CD14-positive monocyte (primary cell): ENCODE results near the gene IL17D. TPM values are rescaled to one million over a fixed set of nuclear protein-coding genes. Genes with fewer than 3 reads are reported as not detected.
"Not testable (repeated sequence)": the region's sequence is repeated elsewhere in the genome, so short reads cannot be mapped to it uniquely, and the experiment has no call there.

Experiments
- DNase-seq, 3 donors: peaks; one replicate each; pipeline ENCODE4 v3.0.0-alpha.2; 2011 to 2022
- H2AFZ ChIP-seq: 2 replicates; pipeline ENCODE4 v1.6.0; 2012; ENCODE audit warnings: mild to moderate bottlenecking, low read depth, low read length, inconsistent platforms; ENCODE audit not compliant: insufficient read depth, poor library complexity, severe bottlenecking
- H3K27ac ChIP-seq, 2 donors: 1 replicate in 1 of 2; 2 replicates in 1 of 2; pipeline ENCODE4 v1.5.1; 2012 to 2013; ENCODE audit warnings: low read length in 2 of 2, control low read depth in 1 of 2, inconsistent platforms in 1 of 2, low read depth in 1 of 2, mild to moderate bottlenecking in 1 of 2
- H3K27me3 ChIP-seq, 2 donors: one replicate each; pipeline versions ENCODE4 v1.6.0 to v1.6.1; 2011 to 2013; ENCODE audit warnings: low read length in 2 of 2; ENCODE audit not compliant: control insufficient read depth in 2 of 2, insufficient read depth in 2 of 2
- H3K36me3 ChIP-seq, 2 donors: replicated peaks in 1 of 2; 1 replicate in 1 of 2; 2 replicates in 1 of 2; pipeline versions ENCODE4 v1.5.1 to v1.6.1; 2012 to 2013; ENCODE audit warnings: low read length in 2 of 2, control low read depth in 1 of 2, inconsistent platforms in 1 of 2, mild to moderate bottlenecking in 1 of 2; ENCODE audit not compliant: insufficient read depth in 2 of 2, control insufficient read depth in 1 of 2
- H3K4me1 ChIP-seq, 2 donors: 1 replicate in 1 of 2; 2 replicates in 1 of 2; pipeline versions ENCODE4 v1.5.1 to v1.6.1; 2012 to 2013; ENCODE audit warnings: low read length in 2 of 2, control low read depth in 1 of 2, inconsistent platforms in 1 of 2, mild to moderate bottlenecking in 1 of 2, moderate library complexity in 1 of 2; ENCODE audit not compliant: insufficient read depth in 2 of 2, control insufficient read depth in 1 of 2
- H3K4me2 ChIP-seq: replicated peaks from 2 replicates; pipeline ENCODE3; 2012; ENCODE audit warnings: low read length, moderate library complexity, mild to moderate bottlenecking; ENCODE audit not compliant: poor library complexity, severe bottlenecking; ENCODE audit errors: extremely low read depth
- H3K4me3 ChIP-seq, 3 experiments: fragments of 200-600 bp in 1 of 3; sonication (generic) in 1 of 3; replicated peaks in 1 of 3; 1 replicate in 2 of 3; 2 replicates in 1 of 3; pipeline ENCODE4 v1.5.1; 2011 to 2013; ENCODE audit warnings: low read length in 3 of 3, mild to moderate bottlenecking in 3 of 3, control low read depth in 2 of 3, low read depth in 2 of 3, inconsistent platforms in 1 of 3, moderate library complexity in 1 of 3
- H3K79me2 ChIP-seq: 2 replicates; pipeline ENCODE4 v1.6.0; 2012; ENCODE audit warnings: mild to moderate bottlenecking, control low read depth, inconsistent platforms, low read length, moderate library complexity; ENCODE audit not compliant: insufficient read depth
- H3K9ac ChIP-seq: 2 replicates; pipeline ENCODE4 v1.6.0; 2017; ENCODE audit warnings: low read length, mild to moderate bottlenecking; ENCODE audit not compliant: insufficient read depth, poor library complexity, severe bottlenecking
- H3K9me3 ChIP-seq, 2 donors: replicated peaks in 1 of 2; 1 replicate in 1 of 2; 2 replicates in 1 of 2; pipeline versions ENCODE4 v1.5.1 to v1.6.1; 2012 to 2013; ENCODE audit warnings: low read length in 2 of 2, control low read depth in 1 of 2; ENCODE audit not compliant: control insufficient read depth in 1 of 2, insufficient read depth in 1 of 2
- H4K20me1 ChIP-seq: 2 replicates; pipeline ENCODE4 v1.6.0; 2012; ENCODE audit warnings: mild to moderate bottlenecking, low read length, control low read depth, moderate library complexity; ENCODE audit not compliant: insufficient read depth
- H3K27ac Mint-ChIP-seq, 7 donors: one replicate each; pipeline ENCODE4 v1.8.0; 2020; ENCODE audit warnings: mild to moderate bottlenecking in 7 of 7, mixed read lengths in 7 of 7, moderate library complexity in 6 of 7, inconsistent platforms in 2 of 7
- H3K27me3 Mint-ChIP-seq, 3 donors: one replicate each; pipeline ENCODE4 v1.8.0; 2021 to 2022; ENCODE audit warnings: low read depth in 3 of 3, mild to moderate bottlenecking in 3 of 3, mixed read lengths in 3 of 3, moderate library complexity in 3 of 3, inconsistent platforms in 1 of 3
- H3K36me3 Mint-ChIP-seq, 2 donors: one replicate each; pipeline ENCODE4 v1.8.0; 2020; ENCODE audit warnings: mixed read lengths in 2 of 2, inconsistent platforms in 1 of 2, mild to moderate bottlenecking in 1 of 2
- H3K4me1 Mint-ChIP-seq: one replicate; pipeline ENCODE4 v1.8.0; 2020; ENCODE audit warnings: mild to moderate bottlenecking, mixed read lengths
- H3K4me3 Mint-ChIP-seq, 2 donors: one replicate each; pipeline ENCODE4 v1.8.0; 2020; ENCODE audit warnings: mild to moderate bottlenecking in 2 of 2, mixed read lengths in 2 of 2, moderate library complexity in 1 of 2
- H3K9me3 Mint-ChIP-seq, 7 donors: one replicate each; pipeline ENCODE4 v1.8.0; 2020 to 2022; ENCODE audit warnings: mixed read lengths in 7 of 7, mild to moderate bottlenecking in 6 of 7, moderate library complexity in 6 of 7, inconsistent platforms in 2 of 7
- WGBS: methylation state at CpG from one replicate; pipeline ENCODE4 v1.1.5; 2013; ENCODE audit warnings: missing lambda C conversion rate; ENCODE audit not compliant: insufficient coverage; 5-methylcytosine and 5-hydroxymethylcytosine counted together
- intact Hi-C, 2 donors: fragments of 100-400 bp; cut with micrococcal nuclease; formaldehyde crosslinking; loops; one replicate each; pipeline versions ENCODE4 v1.15.0 to v1.15.1; 2023
- polyA plus RNA-seq, 3 donors: library from polyadenylated mRNA; depleted of rRNA in 1 of 3; unstranded in 2 of 3; stranded (reverse) in 1 of 3; fragments of 300-500 nt in 2 of 3; fragments of >200 nt in 1 of 3; fragmentation: Illumina TruSeq in 2 of 3; gene quantifications; 1 replicate in 2 of 3; 2 replicates in 1 of 3; pipeline ENCODE4 v1.2.3, GENCODE V29; 2012 to 2021
- TF ChIP-seq, protein P1 (sequence below): fragments of 200-600 bp; IDR thresholded peaks from one replicate; pipeline ENCODE4 v1.8.0; 2022; ENCODE audit warnings: antibody characterized with exemption, mild to moderate bottlenecking

Gene IL17D
- polyA plus RNA-seq, 3 donors, result not detected

GRCh38 chr13:20676213-20676612, 27.3 kb upstream of the IL17D start:
- no peak for DNase-seq
- Mint-ChIP-seq H3K4me1 (peaks cover 2% of the 10 kb centered on the region), H3K36me3 (peaks cover 11 to 12% of the 10 kb centered on the region in 2 donors), H3K4me3 (no peak overlapping the region), H3K27ac (no peak overlapping the region), H3K27me3 (no peaks in the 10 kb centered on the region), H3K9me3 (no peaks in the 10 kb centered on the region)
- Histone ChIP-seq H4K20me1 (no peaks in the 10 kb centered on the region), H3K4me2 (no peak overlapping the region), H3K9me3 (no peaks in the 10 kb centered on the region), H3K27ac (no peak overlapping the region), H3K79me2 (no peaks in the 10 kb centered on the region), H3K36me3 (no peaks in the 10 kb centered on the region), H3K4me1 (no peaks in the 10 kb centered on the region), H3K9ac (no peak overlapping the region), H3K4me3 (no peak overlapping the region), H2AFZ (no peak overlapping the region), H3K27me3 (no peaks in the 10 kb centered on the region)
- WGBS, result no CpG with 5 or more reads among the region's 2 CpGs
- intact Hi-C loops, result no loop called here
- TF ChIP-seq, protein P1, sequence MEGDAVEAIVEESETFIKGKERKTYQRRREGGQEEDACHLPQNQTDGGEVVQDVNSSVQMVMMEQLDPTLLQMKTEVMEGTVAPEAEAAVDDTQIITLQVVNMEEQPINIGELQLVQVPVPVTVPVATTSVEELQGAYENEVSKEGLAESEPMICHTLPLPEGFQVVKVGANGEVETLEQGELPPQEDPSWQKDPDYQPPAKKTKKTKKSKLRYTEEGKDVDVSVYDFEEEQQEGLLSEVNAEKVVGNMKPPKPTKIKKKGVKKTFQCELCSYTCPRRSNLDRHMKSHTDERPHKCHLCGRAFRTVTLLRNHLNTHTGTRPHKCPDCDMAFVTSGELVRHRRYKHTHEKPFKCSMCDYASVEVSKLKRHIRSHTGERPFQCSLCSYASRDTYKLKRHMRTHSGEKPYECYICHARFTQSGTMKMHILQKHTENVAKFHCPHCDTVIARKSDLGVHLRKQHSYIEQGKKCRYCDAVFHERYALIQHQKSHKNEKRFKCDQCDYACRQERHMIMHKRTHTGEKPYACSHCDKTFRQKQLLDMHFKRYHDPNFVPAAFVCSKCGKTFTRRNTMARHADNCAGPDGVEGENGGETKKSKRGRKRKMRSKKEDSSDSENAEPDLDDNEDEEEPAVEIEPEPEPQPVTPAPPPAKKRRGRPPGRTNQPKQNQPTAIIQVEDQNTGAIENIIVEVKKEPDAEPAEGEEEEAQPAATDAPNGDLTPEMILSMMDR, result no peak

DNA sequence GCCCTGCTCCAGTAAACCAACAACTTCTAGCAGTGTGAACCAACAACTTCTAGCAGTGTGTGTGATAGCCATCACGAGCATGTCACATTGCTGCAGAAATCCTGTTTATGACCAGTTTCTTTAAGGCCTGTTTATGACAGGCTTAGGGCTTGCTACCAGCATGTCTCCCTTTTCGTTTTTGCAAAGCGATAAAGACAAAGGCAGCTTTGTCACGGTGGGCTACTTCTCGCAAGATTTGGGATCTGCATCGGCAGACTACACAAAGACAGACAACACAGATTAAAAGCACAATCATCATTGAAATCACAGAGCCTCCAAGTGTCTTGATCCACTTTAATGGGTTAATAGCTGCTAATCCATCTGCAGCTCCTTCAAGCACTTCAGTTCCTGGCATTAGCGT, 24.9 kb upstream of the IL17D start:
- H3K4me3 ChIP-seq, H3K27me3 Mint-ChIP-seq, H3K9me3 Mint-ChIP-seq, H3K36me3 ChIP-seq, H3K9me3 ChIP-seq, intact Hi-C loops, H3K9ac ChIP-seq, H4K20me1 ChIP-seq, H3K4me1 ChIP-seq, H3K27me3 ChIP-seq, H3K4me3 Mint-ChIP-seq, DNase-seq, H3K27ac ChIP-seq, H3K79me2 ChIP-seq, H3K36me3 Mint-ChIP-seq, H3K4me2 ChIP-seq, H3K27ac Mint-ChIP-seq, H2AFZ ChIP-seq, H3K4me1 Mint-ChIP-seq: not testable (repeated sequence)
- 89% methylated on average over 6 of the region's 7 CpGs for WGBS
